ENCODE results near the gene GHRL. TPM values are rescaled to one million over a fixed set of nuclear protein-coding genes. Genes with fewer than 3 reads are reported as not detected.

Gene GHRL
- total RNA-seq, 1 experiment from 2014 or later, result not detected

GRCh38 chr3:10319251-10319650, 26.5 kb upstream of the GHRL start:
- BruUV-seq (replicated peaks), result TSS peak; percentile 74
- Histone ChIP-seq H3K4me1 (ENCODE audit: control insufficient read depth, insufficient read depth, low read length) (peaks cover 4% of the 10 kb centered on the region; the same call in 1 of the 2 replicates), H3K9me3 (ENCODE audit: control insufficient read depth, insufficient read depth, low read depth, low read length) (no peaks in the 10 kb centered on the region), H3K27me3 (ENCODE audit: control insufficient read depth, insufficient read depth, low read length) (no peaks in the 10 kb centered on the region), H3K36me3 (ENCODE audit: control insufficient read depth, insufficient read depth, low read length) (peaks cover 13% of the 10 kb centered on the region), H3K27ac (ENCODE audit: low read length) (no peak overlapping the region), H3K4me3 (ENCODE audit: low read depth in 2 of 2, low read length in 2 of 2) (peak overlapping the region; percentile 12 to 18; a peak in 2 of 4 replicates)
- intact Hi-C loops (cut with micrococcal nuclease; ENCODE audit: unreplicated experiment) (no loop called here), in situ Hi-C loops (cut with HindIII; ENCODE audit: low pct_unique_long_range_greater_than_20kb, low sequenced_read_pairs) (no loop called here)
- CTCF ChIA-PET, result no interaction called here
- DNase-seq (ENCODE audit: low read depth, low spot score) (no peak), ATAC-seq (no peak)
- no peak for TF ChIP-seq SIN3A (IDR thresholded peaks at IDR 0.05; ENCODE audit: borderline replicate concordance, insufficient read depth, low read depth, low read length)
- TF ChIP-seq POLR2AphosphoS5 (IDR thresholded peaks at IDR 0.05; ENCODE audit: low read depth, low read length), result no peak
- TF ChIP-seq TCF7L2 (IDR thresholded peaks at IDR 0.05; ENCODE audit: low read depth, low read length), result no peak
- no peak for TF ChIP-seq REST (IDR thresholded peaks at IDR 0.05; ENCODE audit: insufficient read depth in 1 of 2, low read depth in 2 of 2, low read length in 1 of 2)
- no peak for TF ChIP-seq CTCF (IDR thresholded peaks at IDR 0.05)
- POLR2A ChIA-PET, result no interaction called here

GRCh38 chr3:10317961-10318350, 25.2 kb upstream of the GHRL start:
- CTCF ChIA-PET, result no interaction called here
- H3K4me3 ChIP-seq (ENCODE audit: low read depth in 2 of 2, low read length in 2 of 2), result no peak overlapping the region
- intact Hi-C loops (cut with micrococcal nuclease; ENCODE audit: unreplicated experiment), result no loop called here
- POLR2A ChIA-PET, result no interaction called here
- BruUV-seq (replicated peaks), result no TSS peak
- H3K36me3 ChIP-seq (ENCODE audit: control insufficient read depth, insufficient read depth, low read length), result peaks cover 13% of the 10 kb centered on the region
- no peak overlapping the region for H3K27ac ChIP-seq (ENCODE audit: low read length)
- in situ Hi-C loops (cut with HindIII; ENCODE audit: low pct_unique_long_range_greater_than_20kb, low sequenced_read_pairs), result no loop called here
- no peak for DNase-seq (ENCODE audit: low read depth, low spot score)
- H3K4me1 ChIP-seq (ENCODE audit: control insufficient read depth, insufficient read depth, low read length), result peaks cover 4% of the 10 kb centered on the region; the same call in 1 of the 2 replicates
- no peak for ATAC-seq
- no peaks in the 10 kb centered on the region for H3K9me3 ChIP-seq (ENCODE audit: control insufficient read depth, insufficient read depth, low read depth, low read length)
- no peaks in the 10 kb centered on the region for H3K27me3 ChIP-seq (ENCODE audit: control insufficient read depth, insufficient read depth, low read length)
- TF ChIP-seq CTCF (IDR thresholded peaks at IDR 0.05) (no peak), POLR2AphosphoS5 (IDR thresholded peaks at IDR 0.05; ENCODE audit: low read depth, low read length) (no peak)

Data from Panc1 (cell line).